ENCODE results near the gene PCDHA1.

GRCh38 chr5:140988608-140989007 is 202.7 kb downstream of the PCDHA1 start:
- TF ChIP-seq CTCF (conservative IDR thresholded peaks at IDR 0.05; ENCODE audit: low read length): no peak
- no peak for TF ChIP-seq EZH2phosphoT487 (IDR thresholded peaks at IDR 0.05; ENCODE audit: borderline replicate concordance)

Measured in Loucy (cell line).